NCI-H748 (cell line): ENCODE data around the gene RNASET2.
"Not testable (repeated sequence)": the region's sequence is repeated elsewhere in the genome, so short reads cannot be mapped to it uniquely, and the experiment has no call there.

Experiments
- DNase-seq: peaks from one replicate; lab custom pipeline; 2025; ENCODE audit not compliant: unreplicated experiment; lab: John Stamatoyannopoulos, UW

The RNASET2 gene

GRCh38 chr6:166948724-166949123, 7.6 kb downstream of the RNASET2 start:
- not testable (repeated sequence) for DNase-seq

- DNase-seq: no peak
These were observed 9.1 kb downstream of the RNASET2 start for GRCh38 chr6:166947251-166947650.

GRCh38 chr6:166946125-166946524, 10.2 kb downstream of the RNASET2 start:
- no peak for DNase-seq

- no peak for DNase-seq
These were observed 11.6 kb downstream of the RNASET2 start for GRCh38 chr6:166944666-166945256.

GRCh38 chr6:166942393-166943168, 13.8 kb downstream of the RNASET2 start:
- no peak for DNase-seq

- DNase-seq: no peak
These were observed 15.7 kb downstream of the RNASET2 start for GRCh38 chr6:166940643-166941068.

- no peak for DNase-seq
These were observed 16.5 kb downstream of the RNASET2 start for GRCh38 chr6:166939894-166940293.

GRCh38 chr6:166939345-166939744, 17.0 kb downstream of the RNASET2 start:
- no peak for DNase-seq

- no peak for DNase-seq
These were observed 17.6 kb downstream of the RNASET2 start for GRCh38 chr6:166938704-166939103.

GRCh38 chr6:166938150-166938549, 18.2 kb downstream of the RNASET2 start:
- no peak for DNase-seq

- no peak for DNase-seq
These were observed 18.6 kb downstream of the RNASET2 start for GRCh38 chr6:166937746-166938145.

GRCh38 chr6:166936079-166936787, 20.1 kb downstream of the RNASET2 start:
- DNase-seq: no peak

- DNase-seq: no peak
These were observed 21.0 kb downstream of the RNASET2 start for GRCh38 chr6:166935353-166935752.

GRCh38 chr6:166934174-166934573, 22.2 kb downstream of the RNASET2 start:
- no peak for DNase-seq

- DNase-seq: no peak
These were observed 23.0 kb downstream of the RNASET2 start for GRCh38 chr6:166933396-166933795.

- DNase-seq: no peak
These were observed 23.7 kb downstream of the RNASET2 start for GRCh38 chr6:166932616-166933015.

- no peak for DNase-seq
These were observed 24.2 kb downstream of the RNASET2 start for GRCh38 chr6:166932116-166932515.

GRCh38 chr6:166931426-166931970, 24.9 kb downstream of the RNASET2 start:
- DNase-seq: no peak

GRCh38 chr6:166930354-166930891, 25.9 kb downstream of the RNASET2 start:
- no peak for DNase-seq

GRCh38 chr6:166929542-166930189, 26.7 kb downstream of the RNASET2 start:
- no peak for DNase-seq
